ENCODE results near the gene PHF21A.

- TF ChIP-seq CTCF (IDR thresholded peaks at IDR 0.05; ENCODE audit: poor library complexity) (no peak), EZH2phosphoT487 (IDR thresholded peaks at IDR 0.05; ENCODE audit: low read depth, severe bottlenecking, unreplicated experiment) (no peak), EZH2 (IDR thresholded peaks at IDR 0.05; ENCODE audit: borderline replicate concordance) (no peak)
Measured at GRCh38 chr11:45884596-45885185, 236.6 kb downstream of the PHF21A start.
